Endothelial cell of umbilical vein (primary cell): ENCODE data around the gene NDUFS2. TPM values are rescaled to one million over a fixed set of nuclear protein-coding genes. Genes with fewer than 3 reads are reported as not detected.

Experiments used
- BruUV-seq: library from RNA; stranded (reverse); fragments of 400-500 nt; replicated peaks from 2 replicates; lab custom pipeline; 2021; lab: Mats Ljungman, UMichigan
- CTCF ChIA-PET: fragments of 300-600, 350-600 bp; sonication (Branson Sonifier 250); formaldehyde crosslinking; loops from one replicate; lab custom pipeline; 2021; ENCODE audit warnings: antibody characterized with exemption, inconsistent platforms; lab: Charles Lee
- POLR2A ChIA-PET: fragments of 300-600, 350-600 bp; sonication (Branson Sonifier 250); formaldehyde crosslinking; loops from one replicate; lab custom pipeline; 2021; ENCODE audit warnings: antibody characterized with exemption, inconsistent platforms; lab: Charles Lee
- DNase-seq: peaks from one replicate; pipeline ENCODE4 v3.0.0-alpha.2; 2011; ENCODE audit warnings: low read depth, low spot score
- FAIRE-seq: peaks from 2 replicates; lab custom pipeline; 2011; peaks lifted over from hg19 to GRCh38; lab: Jason Lieb, UNC
- H2AFZ ChIP-seq: 2 replicates; pipeline ENCODE4 v1.6.0; 2012; ENCODE audit warnings: low read depth, low read length, control low read depth, inconsistent platforms
- H3K27ac ChIP-seq: 2 replicates; pipeline ENCODE4 v1.5.1; 2011; ENCODE audit warnings: low read depth, mild to moderate bottlenecking, control low read depth, low read length, moderate library complexity; ENCODE audit not compliant: insufficient read depth
- H3K27me3 ChIP-seq, 2 experiments: 2 replicates each; pipeline versions ENCODE4 v1.6.0 to v1.6.1; 2011; ENCODE audit warnings: low read length in 2 of 2, mixed read lengths in 1 of 2; ENCODE audit not compliant: control insufficient read depth in 2 of 2, insufficient read depth in 2 of 2
- H3K36me3 ChIP-seq, 2 experiments: 2 replicates in 1 of 2; 3 replicates in 1 of 2; pipeline ENCODE4 v1.5.1; 2011; ENCODE audit warnings: low read length in 2 of 2, mild to moderate bottlenecking in 1 of 2, moderate library complexity in 1 of 2; ENCODE audit not compliant: control insufficient read depth in 2 of 2, insufficient read depth in 2 of 2; ENCODE audit errors: extremely low read depth in 1 of 2
- H3K4me1 ChIP-seq: 3 replicates; pipeline ENCODE4 v1.5.1; 2011; ENCODE audit warnings: mild to moderate bottlenecking, low read length; ENCODE audit not compliant: control insufficient read depth, insufficient read depth; ENCODE audit errors: extremely low read depth
- H3K4me2 ChIP-seq: 2 replicates; pipeline ENCODE4 v1.6.1; 2011; ENCODE audit warnings: low read length, control low read depth, mixed read lengths; ENCODE audit not compliant: insufficient read depth
- H3K4me3 ChIP-seq, 3 experiments: fragments of 200-600 bp in 1 of 3; sonication (generic), shearing (Covaris generic) in 1 of 3; replicated peaks in 1 of 3; 2 replicates each; pipeline ENCODE4 v1.5.1; 2011 to 2016; ENCODE audit warnings: control low read depth in 3 of 3, low read length in 3 of 3, mild to moderate bottlenecking in 2 of 3, inconsistent platforms in 1 of 3, low read depth in 1 of 3, moderate library complexity in 1 of 3; ENCODE audit not compliant: insufficient read depth in 1 of 3
- H3K79me2 ChIP-seq: 2 replicates; pipeline ENCODE4 v1.6.0; 2012; ENCODE audit warnings: low read length, inconsistent platforms; ENCODE audit not compliant: control insufficient read depth, insufficient read depth
- H3K9ac ChIP-seq: replicated peaks from 2 replicates; pipeline ENCODE3; 2011; ENCODE audit warnings: low read length, control low read depth; ENCODE audit not compliant: insufficient read depth; ENCODE audit errors: extremely low read depth
- H3K9me1 ChIP-seq: replicated peaks from 3 replicates; pipeline ENCODE4 v1.6.0; 2011; ENCODE audit warnings: mild to moderate bottlenecking, low read length; ENCODE audit not compliant: control insufficient read depth, insufficient read depth; ENCODE audit errors: extremely low read depth
- H3K9me3 ChIP-seq: replicated peaks from 2 replicates; pipeline ENCODE4 v1.5.1; 2012; ENCODE audit warnings: low read length, inconsistent platforms; ENCODE audit not compliant: control insufficient read depth, insufficient read depth
- H4K20me1 ChIP-seq: replicated peaks from 2 replicates; pipeline ENCODE3; 2011; ENCODE audit warnings: mild to moderate bottlenecking, low read length; ENCODE audit not compliant: control insufficient read depth, insufficient read depth; ENCODE audit errors: extremely low read depth
- CTCF ChIP-seq, 2 donors: IDR thresholded peaks; 1 replicate in 1 of 2; 2 replicates in 1 of 2; pipeline ENCODE4 v1.5.1; 2011; ENCODE audit warnings: low read length in 2 of 2, mild to moderate bottlenecking in 2 of 2, moderate library complexity in 2 of 2, control low read depth in 1 of 2, inconsistent platforms in 1 of 2, low read depth in 1 of 2; ENCODE audit not compliant: insufficient read depth in 1 of 2; ENCODE audit errors: extremely low read depth in 1 of 2
- EZH2 ChIP-seq: IDR thresholded peaks from 2 replicates; pipeline ENCODE4 v1.6.1; 2012; ENCODE audit warnings: borderline replicate concordance, low read depth, mild to moderate bottlenecking, moderate library complexity, low read length, inconsistent platforms; ENCODE audit not compliant: severe bottlenecking
- FOS ChIP-seq: IDR thresholded peaks from 2 replicates; pipeline ENCODE4 v1.6.1; 2011; ENCODE audit warnings: mild to moderate bottlenecking, low read length, moderate library complexity, borderline replicate concordance; ENCODE audit not compliant: insufficient read depth
- GATA2 ChIP-seq: IDR thresholded peaks from 2 replicates; pipeline ENCODE4 v1.7.0; 2011; ENCODE audit warnings: low read depth, mild to moderate bottlenecking, moderate library complexity, mixed read lengths, low read length; ENCODE audit not compliant: insufficient read length, insufficient read depth
- MYC ChIP-seq: IDR thresholded peaks from one replicate; pipeline ENCODE4 v1.6.1; 2011; ENCODE audit warnings: mild to moderate bottlenecking, low read depth, low read length
- POLR2A ChIP-seq: IDR thresholded peaks from 2 replicates; pipeline ENCODE4 v1.6.1; 2012; ENCODE audit warnings: low read depth, mild to moderate bottlenecking, control low read depth, low read length
- POLR2AphosphoS5 ChIP-seq: IDR thresholded peaks from 2 replicates; pipeline ENCODE4 v1.6.1; 2012; ENCODE audit warnings: low read depth, mild to moderate bottlenecking, control low read depth, low read length, moderate library complexity; ENCODE audit not compliant: insufficient read depth
- dilution Hi-C: fragments of 300-500 bp; cut with MboI; formaldehyde crosslinking; loops from one replicate; pipeline ENCODE4 v1.15.0; 2019; ENCODE audit warnings: low sequenced_read_pairs; ENCODE audit not compliant: extremely low pct_ligation_motif_present
- intact Hi-C: fragments of 100-400 bp; cut with micrococcal nuclease; formaldehyde crosslinking; loops from one replicate; pipeline ENCODE4 v1.10.0; 2022
- polyA plus RNA-seq, 4 experiments: library from polyadenylated mRNA; depleted of rRNA in 3 of 4; stranded (reverse) in 3 of 4; unstranded in 1 of 4; fragments of >200 nt; gene quantifications; 2 replicates each; pipeline versions ENCODE4 v1.2.1 to v1.2.3, GENCODE V29; 2011 to 2012; ENCODE audit warnings: missing spikeins in 1 of 4
- total RNA-seq: library from RNA; stranded (reverse); gene quantifications from 2 replicates; pipeline ENCODE4 v1.2.3, GENCODE V29; 2021

The NDUFS2 gene
- total and polyA plus RNA-seq, 2 donors (not counting 3 experiments of a cell fraction or from before 2014, with no cell fraction given), result 95.1 to 130 TPM

- H2AFZ ChIP-seq, result no peak within 1 kb of the TSS
- FAIRE-seq, result peak; percentile 93
- H3K27me3 ChIP-seq, result peaks cover 3 to 6% of the 10 kb centered on the region in 2 experiments
- no peaks in the 10 kb centered on the region for H3K9me3 ChIP-seq
- no peaks in the 10 kb centered on the region for H4K20me1 ChIP-seq
- DNase-seq, result no peak
- H3K9me1 ChIP-seq, result no peaks in the 10 kb centered on the region
- dilution Hi-C loops (no loop called here), intact Hi-C loops (no loop called here)
- H3K9ac ChIP-seq, result no peak within 1 kb of the TSS
- no peaks in the 10 kb centered on the region for H3K4me1 ChIP-seq
- ChIA-PET CTCF (interaction anchor here (0.6 to 1.8 kb wide), 4 partner anchors 11 to 144 kb away, joined by 3 to 12 read pairs (median 6); partner anchors contain the start of gene TOMM40L), POLR2A (no interaction called here)
- no peaks in the 10 kb centered on the region for H3K36me3 ChIP-seq
- H3K4me3 ChIP-seq, result no peak within 1 kb of the TSS
- no peaks in the 10 kb centered on the region for H3K79me2 ChIP-seq
- BruUV-seq, result no TSS peak
- no peak within 1 kb of the TSS for H3K4me2 ChIP-seq
- H3K27ac ChIP-seq, result no peak within 1 kb of the TSS
- no peak for TF ChIP-seq FOS
- no peak for TF ChIP-seq GATA2
- TF ChIP-seq MYC, result no peak
Observed at GRCh38 chr1:161238039-161238473, 35.9 kb downstream of the NDUFS2 start, which contains the start of gene NR1I3. Gene NR1I3, minus strand, starts transcription at chr1:161238203. Its CDS starts 1,638 bp downstream, at chr1:161236565.

GRCh38 chr1:161241682-161242081 is 39.5 kb downstream of the NDUFS2 start:
- ChIA-PET POLR2A (no interaction called here), CTCF (no interaction called here)
- Histone ChIP-seq H3K36me3 (no peaks in the 10 kb centered on the region), H3K4me3 (no peak overlapping the region), H3K4me2 (no peak overlapping the region), H2AFZ (no peak overlapping the region), H3K79me2 (no peaks in the 10 kb centered on the region), H3K9me1 (no peaks in the 10 kb centered on the region), H3K9me3 (no peaks in the 10 kb centered on the region), H3K4me1 (no peaks in the 10 kb centered on the region), H4K20me1 (no peaks in the 10 kb centered on the region), H3K27ac (no peak overlapping the region), H3K9ac (no peak overlapping the region), H3K27me3 (peaks cover 1 to 3% of the 10 kb centered on the region in 2 experiments)
- TF ChIP-seq FOS, result no peak
- no peak for TF ChIP-seq POLR2AphosphoS5
- no peak for TF ChIP-seq POLR2A
- no peak for TF ChIP-seq EZH2
- no peak for TF ChIP-seq GATA2
- no peak for TF ChIP-seq CTCF (IDR thresholded peaks at IDR 0.05; ENCODE audit: extremely low read depth in 1 of 2, insufficient read depth in 1 of 2, low read depth in 1 of 2, low read length in 2 of 2)
- intact Hi-C loops (no loop called here), dilution Hi-C loops (no loop called here)
- no peak for DNase-seq
- BruUV-seq, result no TSS peak
- FAIRE-seq, result no peak
